ENCODE results near the gene RAET1E.
"Not testable (repeated sequence)": the region's sequence is repeated elsewhere in the genome, so short reads cannot be mapped to it uniquely, and the experiment has no call there.

The RAET1E gene

DNA sequence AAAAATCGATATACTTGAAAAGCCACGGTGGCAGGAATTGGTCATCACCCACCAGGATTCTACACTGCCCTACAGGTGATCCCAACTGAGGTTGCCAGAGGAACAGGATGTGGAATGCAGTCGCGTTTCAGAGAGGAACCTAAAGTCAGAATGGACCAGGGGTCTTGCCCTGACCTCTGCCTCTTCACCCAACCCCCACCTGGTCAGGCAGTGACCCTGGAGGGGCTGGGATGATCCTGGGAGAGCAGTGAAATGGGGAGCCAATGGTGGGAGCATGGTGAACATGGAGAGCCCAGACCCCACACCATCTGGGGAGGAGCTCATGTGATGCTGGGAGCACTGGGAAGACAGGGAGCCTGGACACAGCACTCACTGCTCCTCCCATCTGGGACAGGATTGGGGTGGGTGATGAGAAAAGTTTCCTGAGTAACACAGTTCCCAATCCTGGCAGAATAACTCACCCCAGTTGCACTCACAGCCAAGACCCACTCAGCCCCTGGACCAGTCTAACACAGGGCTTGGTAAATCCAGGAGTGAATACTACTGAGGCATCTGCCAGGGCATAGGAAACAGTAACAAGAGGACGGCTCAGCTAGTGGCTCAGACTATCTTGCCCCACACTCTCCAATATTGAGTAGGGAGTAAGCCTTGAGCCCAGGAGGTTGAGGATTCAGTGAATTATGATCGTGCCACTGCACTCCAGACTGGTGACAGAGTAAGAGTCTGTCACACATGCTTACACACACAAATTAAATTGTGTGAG is 42.2 kb upstream of the RAET1E start:
- DNase-seq (ENCODE audit: low read depth): no peak
- TF ChIP-seq, protein P1, sequence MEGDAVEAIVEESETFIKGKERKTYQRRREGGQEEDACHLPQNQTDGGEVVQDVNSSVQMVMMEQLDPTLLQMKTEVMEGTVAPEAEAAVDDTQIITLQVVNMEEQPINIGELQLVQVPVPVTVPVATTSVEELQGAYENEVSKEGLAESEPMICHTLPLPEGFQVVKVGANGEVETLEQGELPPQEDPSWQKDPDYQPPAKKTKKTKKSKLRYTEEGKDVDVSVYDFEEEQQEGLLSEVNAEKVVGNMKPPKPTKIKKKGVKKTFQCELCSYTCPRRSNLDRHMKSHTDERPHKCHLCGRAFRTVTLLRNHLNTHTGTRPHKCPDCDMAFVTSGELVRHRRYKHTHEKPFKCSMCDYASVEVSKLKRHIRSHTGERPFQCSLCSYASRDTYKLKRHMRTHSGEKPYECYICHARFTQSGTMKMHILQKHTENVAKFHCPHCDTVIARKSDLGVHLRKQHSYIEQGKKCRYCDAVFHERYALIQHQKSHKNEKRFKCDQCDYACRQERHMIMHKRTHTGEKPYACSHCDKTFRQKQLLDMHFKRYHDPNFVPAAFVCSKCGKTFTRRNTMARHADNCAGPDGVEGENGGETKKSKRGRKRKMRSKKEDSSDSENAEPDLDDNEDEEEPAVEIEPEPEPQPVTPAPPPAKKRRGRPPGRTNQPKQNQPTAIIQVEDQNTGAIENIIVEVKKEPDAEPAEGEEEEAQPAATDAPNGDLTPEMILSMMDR (conservative IDR thresholded peaks at IDR 0.05; ENCODE audit: low read depth, low read length): no peak
- no peak overlapping the region for H3K4me3 ChIP-seq (ENCODE audit: low read length)

DNA sequence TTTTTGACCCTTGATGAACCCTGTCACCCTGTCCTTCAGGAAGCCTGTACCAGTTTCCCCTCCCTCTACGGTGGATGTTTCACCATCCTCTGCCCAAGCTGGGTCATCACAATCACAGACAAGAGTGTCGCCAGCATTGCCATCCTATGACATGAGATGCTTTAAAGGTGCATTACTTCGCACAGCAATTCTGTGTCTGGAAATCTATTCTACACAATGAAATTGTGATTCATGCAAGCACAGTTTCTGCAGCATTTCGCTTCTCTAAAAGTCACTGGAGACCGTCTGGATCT is 41.4 kb upstream of the RAET1E start:
- H3K4me3 ChIP-seq (ENCODE audit: low read length): no peak overlapping the region
- no peak for DNase-seq (ENCODE audit: low read depth)
- TF ChIP-seq, protein P1 (conservative IDR thresholded peaks at IDR 0.05; ENCODE audit: low read depth, low read length): no peak

DNA sequence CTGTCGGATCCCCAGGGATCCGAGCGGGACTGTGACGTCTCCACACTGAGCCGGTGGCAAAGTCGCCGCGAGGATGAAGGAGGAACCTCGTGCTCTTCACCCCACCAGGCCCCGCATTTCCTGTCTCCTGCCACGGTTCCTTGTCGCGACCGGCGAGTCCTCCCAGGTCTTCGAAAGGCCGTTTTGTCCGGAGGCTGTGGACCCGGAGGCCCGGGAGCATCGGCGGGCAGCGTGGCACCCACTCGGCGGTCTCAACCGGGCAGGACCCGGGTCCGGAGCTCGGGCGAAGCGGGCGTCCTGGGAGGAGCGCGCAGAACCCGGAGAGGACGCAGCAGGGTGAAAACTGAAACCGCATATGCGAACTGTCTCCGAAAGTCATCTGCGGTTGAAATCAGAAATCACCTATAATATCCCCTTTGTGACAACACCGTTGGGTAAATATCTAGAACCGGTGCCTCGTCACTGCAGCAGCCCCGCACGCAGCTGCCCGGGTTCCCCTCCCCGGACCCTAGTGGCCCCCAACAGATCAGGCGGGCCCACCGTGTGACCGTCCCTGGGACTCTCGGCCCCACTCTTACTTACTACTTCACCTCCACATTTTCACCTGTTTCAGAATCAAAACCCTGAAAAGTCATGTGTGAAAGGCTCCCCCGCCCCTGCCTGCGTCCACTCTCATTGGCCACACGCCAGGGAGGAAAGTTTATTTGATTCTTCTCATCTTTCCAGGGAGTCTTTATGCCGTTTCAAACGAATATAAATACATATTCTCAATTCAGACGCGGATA is 40.9 kb upstream of the RAET1E start:
- no peak for DNase-seq (ENCODE audit: low read depth)
- TF ChIP-seq, protein P1 (conservative IDR thresholded peaks at IDR 0.05; ENCODE audit: low read depth, low read length): no peak

DNA sequence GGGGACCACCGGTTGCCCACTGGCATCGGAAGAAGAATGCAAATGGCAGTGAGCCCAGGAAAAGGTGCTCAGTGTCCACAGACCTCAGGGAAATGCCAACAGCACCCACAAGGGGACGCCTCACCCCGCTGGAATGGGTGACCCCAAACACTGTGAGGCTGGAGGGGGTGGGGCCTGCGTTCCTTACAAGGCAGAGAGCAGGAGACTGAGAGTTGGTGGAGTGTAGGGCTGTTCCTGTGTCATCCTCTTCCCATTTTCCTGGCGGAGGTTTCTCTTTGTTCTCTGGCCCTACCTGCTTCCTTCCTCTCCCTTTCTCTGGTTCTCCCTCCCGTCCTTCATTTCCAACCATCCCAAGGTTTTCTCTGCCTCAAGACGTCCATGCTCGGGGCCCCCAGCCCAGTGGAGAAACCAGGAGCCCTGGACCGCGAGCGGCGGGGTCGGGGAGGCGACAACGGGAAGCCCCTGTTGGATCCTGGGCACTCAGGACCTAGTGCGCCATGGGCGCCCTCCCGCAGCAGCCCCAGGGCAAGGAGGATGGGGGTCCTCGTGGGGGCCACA is 40.2 kb upstream of the RAET1E start:
- peak overlapping the region; percentile 26 for H3K4me3 ChIP-seq (ENCODE audit: low read length)
- DNase-seq (ENCODE audit: low read depth): not testable (repeated sequence)

More for the DNA sequence above, 40.9 kb upstream of the RAET1E start:
- H3K4me3 ChIP-seq (ENCODE audit: low read length): peak overlapping the region; percentile 26

DNA sequence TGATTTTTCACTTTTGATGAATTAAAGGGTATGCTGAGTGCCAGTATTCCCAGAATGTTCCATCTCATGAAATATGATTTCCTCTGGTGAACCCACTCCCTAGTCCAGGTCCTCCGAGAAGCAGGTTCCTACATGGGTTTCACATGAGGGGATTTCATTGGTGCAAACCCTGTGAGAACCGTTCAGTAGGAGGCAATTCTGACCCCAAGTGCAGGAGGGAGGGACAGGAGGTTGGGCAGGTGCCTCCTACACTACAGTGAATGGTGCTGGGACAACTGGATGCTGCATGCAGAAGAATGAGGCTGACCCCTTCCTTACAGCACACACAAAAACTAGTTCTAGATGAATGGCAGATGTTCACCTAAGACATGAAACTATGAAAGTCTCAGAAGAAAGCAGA is 38.8 kb upstream of the RAET1E start:
- TF ChIP-seq, protein P1 (conservative IDR thresholded peaks at IDR 0.05; ENCODE audit: low read depth, low read length): no peak
- no peak for DNase-seq (ENCODE audit: low read depth)
- no peak overlapping the region for H3K4me3 ChIP-seq (ENCODE audit: low read length)

DNA sequence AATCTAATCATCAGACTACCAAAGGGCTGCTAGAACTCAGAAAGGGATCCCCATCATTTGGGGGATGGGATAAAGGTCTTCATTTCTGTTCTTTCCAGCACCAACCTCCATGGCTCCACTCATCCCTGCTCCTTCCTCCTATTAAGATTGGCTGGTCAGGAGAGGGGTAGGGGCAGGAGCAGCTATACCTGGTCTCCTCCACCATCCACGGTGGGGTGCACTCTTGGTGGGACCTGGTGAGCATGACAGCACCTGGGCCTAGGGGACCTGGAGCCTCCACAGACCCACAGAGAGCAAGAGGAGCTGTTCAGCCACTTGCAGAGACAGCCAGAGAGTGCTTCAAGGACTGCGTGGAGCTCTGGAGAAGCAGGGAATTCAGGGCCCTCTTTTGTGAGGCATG is 37.8 kb upstream of the RAET1E start:
- TF ChIP-seq, protein P1 (conservative IDR thresholded peaks at IDR 0.05; ENCODE audit: low read depth, low read length): no peak
- no peak for DNase-seq (ENCODE audit: low read depth)
- no peak overlapping the region for H3K4me3 ChIP-seq (ENCODE audit: low read length)

DNA sequence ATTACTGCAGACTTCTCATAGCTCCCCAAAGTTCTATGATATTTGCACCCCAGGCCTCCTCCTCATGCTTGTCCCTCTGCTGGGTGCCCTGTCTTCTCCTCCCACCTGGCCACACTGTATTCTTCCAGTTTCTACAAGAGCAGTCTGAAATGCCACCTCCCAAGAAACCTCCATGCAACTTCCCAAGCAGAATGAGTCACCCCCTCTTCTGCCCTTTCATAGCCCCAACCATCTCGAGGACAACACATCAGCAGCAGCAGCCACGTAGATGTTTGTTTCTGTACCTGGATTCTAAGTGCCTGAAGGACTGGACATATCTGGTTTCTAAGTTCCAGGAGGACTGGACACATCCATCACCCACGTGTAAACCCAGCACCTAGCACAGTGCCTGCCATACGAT is 37.3 kb upstream of the RAET1E start:
- no peak overlapping the region for H3K4me3 ChIP-seq (ENCODE audit: low read length)
- DNase-seq (ENCODE audit: low read depth): no peak
- TF ChIP-seq, protein P1 (conservative IDR thresholded peaks at IDR 0.05; ENCODE audit: low read depth, low read length): no peak

Measured in retinal pigment epithelial cell (primary cell).